Fibroblast of the aortic adventitia (primary cell): ENCODE measurements around the gene TBC1D2. TPM values are rescaled to one million over a fixed set of nuclear protein-coding genes. Genes with fewer than 3 reads are reported as not detected.

Experiments
- DNase-seq: peaks from one replicate; pipeline ENCODE4 v3.0.0-alpha.2; 2010; ENCODE audit warnings: low read depth
- H3K4me3 ChIP-seq: 2 replicates; pipeline ENCODE4 v1.5.1; 2011; ENCODE audit warnings: low read depth, mild to moderate bottlenecking, control low read depth, low read length, moderate library complexity
- total RNA-seq: library from RNA; depleted of rRNA; stranded (reverse); fragments of >200 nt; gene quantifications from 2 replicates; pipeline ENCODE4 v1.2.3, GENCODE V29; 2012; ENCODE audit warnings: low replicate concordance
- TF ChIP-seq, protein P1 (sequence below): IDR thresholded peaks from 2 replicates; pipeline ENCODE4 v1.5.1; 2011; ENCODE audit warnings: mild to moderate bottlenecking, low read length, control low read depth, inconsistent platforms; ENCODE audit not compliant: insufficient read depth

The TBC1D2 gene
- total RNA-seq, 1 donor = 20.7 TPM

DNA sequence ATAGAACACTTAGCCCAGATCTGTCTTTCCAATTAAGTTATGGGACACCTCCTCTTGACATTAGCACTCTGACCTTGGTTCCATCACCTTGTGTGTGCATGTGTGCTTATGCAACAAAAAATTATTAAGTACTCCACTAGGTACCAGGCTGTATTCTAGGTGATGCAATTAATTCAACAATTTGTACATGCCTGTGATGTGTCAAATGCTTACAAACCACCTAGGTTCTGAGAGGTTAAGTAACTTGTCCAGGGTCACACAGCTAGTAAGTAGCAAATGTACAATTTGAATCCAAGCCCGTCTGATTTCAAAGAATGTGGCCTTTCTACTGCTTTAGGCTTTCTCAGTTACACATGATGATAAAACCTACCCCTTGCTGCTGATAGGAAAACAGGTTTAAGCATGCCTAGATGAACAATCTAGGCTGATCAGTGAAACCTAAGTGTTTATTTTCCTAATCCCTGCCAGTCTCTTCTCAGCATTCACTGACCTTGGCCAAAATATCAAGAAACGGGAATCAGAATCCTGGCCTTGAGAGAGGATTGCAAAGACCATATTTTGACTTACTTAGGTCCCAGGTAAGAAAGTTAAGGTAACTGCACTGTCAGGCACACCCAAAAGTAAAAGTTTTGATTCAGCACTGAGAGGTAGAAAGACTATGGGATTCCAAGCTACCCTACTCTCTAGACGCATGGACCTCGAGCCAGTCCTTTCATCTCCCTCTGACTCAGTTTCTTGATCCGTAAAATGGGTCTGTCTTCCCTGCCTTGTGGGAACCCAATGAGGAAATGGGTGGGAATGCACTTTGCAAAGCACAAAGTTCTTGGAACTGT is 1.0 kb downstream of the TBC1D2 start:
- H3K4me3 ChIP-seq = peak overlapping the region; percentile 94
- no peak for DNase-seq
- TF ChIP-seq, protein P1, sequence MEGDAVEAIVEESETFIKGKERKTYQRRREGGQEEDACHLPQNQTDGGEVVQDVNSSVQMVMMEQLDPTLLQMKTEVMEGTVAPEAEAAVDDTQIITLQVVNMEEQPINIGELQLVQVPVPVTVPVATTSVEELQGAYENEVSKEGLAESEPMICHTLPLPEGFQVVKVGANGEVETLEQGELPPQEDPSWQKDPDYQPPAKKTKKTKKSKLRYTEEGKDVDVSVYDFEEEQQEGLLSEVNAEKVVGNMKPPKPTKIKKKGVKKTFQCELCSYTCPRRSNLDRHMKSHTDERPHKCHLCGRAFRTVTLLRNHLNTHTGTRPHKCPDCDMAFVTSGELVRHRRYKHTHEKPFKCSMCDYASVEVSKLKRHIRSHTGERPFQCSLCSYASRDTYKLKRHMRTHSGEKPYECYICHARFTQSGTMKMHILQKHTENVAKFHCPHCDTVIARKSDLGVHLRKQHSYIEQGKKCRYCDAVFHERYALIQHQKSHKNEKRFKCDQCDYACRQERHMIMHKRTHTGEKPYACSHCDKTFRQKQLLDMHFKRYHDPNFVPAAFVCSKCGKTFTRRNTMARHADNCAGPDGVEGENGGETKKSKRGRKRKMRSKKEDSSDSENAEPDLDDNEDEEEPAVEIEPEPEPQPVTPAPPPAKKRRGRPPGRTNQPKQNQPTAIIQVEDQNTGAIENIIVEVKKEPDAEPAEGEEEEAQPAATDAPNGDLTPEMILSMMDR = no peak

DNA sequence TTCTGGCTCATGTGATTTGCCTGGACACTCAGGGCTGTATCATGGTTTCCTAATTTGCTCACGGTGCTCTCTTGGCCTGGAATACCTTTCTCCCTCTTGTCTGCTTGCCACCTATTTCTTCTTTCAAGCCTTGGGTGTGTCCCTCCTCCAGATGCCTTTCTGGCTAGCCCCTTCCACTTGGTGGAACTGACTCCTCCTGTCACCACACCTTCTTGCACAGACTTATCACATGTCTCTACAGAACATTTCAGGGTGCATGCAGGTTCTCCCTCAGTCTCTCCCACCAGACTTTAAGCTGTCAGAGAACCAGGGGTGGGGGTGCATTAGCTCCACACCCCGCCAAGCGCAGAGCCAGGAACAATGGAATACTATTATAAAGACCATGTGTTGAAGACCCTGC is 1.9 kb downstream of the TBC1D2 start:
- DNase-seq = no peak
- TF ChIP-seq, protein P1 = no peak
- peak overlapping the region; percentile 94 for H3K4me3 ChIP-seq

DNA sequence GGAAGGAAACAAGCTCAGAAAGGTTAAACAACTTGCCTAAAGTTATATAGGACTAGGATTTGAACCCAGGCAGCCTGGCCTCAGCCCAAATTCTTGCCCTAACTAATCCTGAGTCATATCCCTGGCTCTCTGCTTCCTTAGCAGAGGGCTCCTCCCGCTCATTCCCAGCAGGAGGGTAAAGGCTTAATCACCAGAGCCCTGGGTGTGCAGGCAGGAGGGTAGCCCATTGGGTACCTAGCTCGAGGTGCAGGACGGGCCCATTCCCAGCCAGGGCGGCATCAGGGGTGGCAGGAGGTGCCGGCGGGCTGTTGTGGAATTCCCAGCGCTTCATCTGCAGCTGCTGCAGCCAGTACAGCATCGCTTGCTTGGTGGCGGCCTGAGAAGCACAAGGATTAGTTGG is 3.9 kb downstream of the TBC1D2 start:
- peak; percentile 63 for DNase-seq

DNA sequence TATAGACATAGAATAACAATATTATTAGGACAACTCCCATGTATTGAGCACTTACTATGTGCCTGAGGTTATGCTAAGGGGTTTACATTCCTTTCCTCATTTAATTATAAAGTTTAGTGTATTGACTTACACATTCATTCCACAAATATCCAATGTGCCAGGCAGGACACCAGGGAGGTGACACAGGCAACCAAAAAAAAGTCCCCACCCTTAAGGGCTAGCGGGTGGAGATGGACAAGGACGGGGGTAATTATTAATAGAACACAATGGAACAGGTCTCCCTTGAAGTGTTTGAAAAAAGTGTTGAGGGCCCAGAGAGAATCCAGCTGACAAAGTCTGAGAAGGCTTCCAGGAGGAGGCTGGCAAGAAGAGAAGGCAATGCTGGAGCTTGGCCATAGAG is 5.7 kb downstream of the TBC1D2 start:
- TF ChIP-seq, protein P1 = no peak
- DNase-seq = no peak

More for the DNA sequence above, 3.9 kb downstream of the TBC1D2 start:
- TF ChIP-seq, protein P1 = no peak
- H3K4me3 ChIP-seq = no peak overlapping the region

DNA sequence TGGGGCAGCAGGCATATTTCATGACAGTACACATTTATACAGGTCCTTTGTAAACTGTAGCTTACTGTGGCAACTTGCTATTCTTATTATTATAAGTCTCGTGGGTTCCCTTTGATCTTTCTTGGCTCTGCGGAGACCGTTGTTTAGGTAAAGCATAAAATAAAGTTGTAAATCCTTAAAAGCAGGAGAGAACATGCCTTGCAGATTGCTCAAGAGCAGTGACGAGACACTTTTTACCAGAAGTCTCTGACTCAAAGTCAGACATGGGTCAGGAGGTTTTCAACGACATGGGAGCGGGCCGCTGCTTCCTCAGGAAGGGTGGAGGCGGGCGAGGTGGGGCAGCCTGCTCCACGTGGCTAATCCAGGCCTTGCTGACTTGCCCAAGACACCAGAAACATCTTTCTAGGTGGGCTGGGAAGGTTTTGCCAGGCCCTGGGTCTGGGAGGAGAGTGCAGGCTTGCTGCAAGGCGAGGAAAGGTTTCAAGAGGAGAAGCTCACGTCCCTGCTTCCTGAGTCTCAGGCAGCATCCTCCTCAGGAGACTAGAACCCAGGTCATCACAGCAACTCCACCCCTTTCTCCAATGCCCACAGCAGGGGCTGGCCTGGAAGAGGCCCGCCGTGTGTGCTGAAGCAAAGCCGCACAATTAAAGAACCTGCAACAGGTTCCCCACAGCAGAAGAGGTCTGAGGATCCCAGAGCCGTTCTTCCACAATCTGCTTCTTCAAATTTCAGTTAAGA is 6.5 kb downstream of the TBC1D2 start:
- DNase-seq = peak; percentile 87
- TF ChIP-seq, protein P1 = no peak
- no peak overlapping the region for H3K4me3 ChIP-seq

More for the DNA sequence above, 5.7 kb downstream of the TBC1D2 start:
- no peak overlapping the region for H3K4me3 ChIP-seq

DNA sequence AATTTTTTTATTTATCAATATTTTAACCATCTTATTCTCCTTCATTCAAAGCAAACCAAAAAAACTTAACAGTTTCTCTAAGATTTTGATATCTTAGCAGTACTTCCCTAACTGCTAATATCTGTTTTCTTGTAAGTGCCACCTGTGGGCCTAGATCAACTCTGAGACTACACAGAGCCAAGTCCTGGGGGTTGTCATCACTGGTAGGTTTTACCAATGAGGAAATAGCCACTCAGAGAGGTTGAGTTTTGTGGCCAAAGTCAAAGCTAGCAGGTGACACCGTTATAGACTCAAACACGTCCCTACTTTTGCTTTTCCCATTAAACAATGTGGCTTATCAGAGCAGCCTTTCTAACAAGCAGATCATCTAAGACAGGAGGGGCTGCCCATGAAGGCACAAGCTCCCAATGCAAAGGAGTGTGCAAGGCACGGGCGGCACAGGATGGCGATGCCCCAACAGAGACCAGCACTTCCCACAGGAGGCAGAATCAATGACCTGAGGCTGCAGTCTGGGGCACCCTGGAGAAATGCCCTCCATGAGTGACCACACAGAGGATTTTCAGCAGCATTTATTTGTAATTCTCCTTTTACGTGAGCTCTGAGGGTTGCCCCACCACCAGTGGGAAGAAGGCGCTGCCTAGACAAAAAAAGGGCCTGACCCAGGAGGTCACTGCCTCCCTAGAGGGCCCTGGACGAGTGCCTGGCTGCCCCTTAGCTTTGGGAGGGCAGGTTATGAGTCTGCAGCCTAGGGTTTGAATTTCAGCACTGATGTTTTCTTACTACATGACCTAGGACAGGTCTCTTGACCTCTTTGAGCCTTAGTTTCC is 7.4 kb downstream of the TBC1D2 start:
- no peak overlapping the region for H3K4me3 ChIP-seq
- no peak for DNase-seq
- TF ChIP-seq, protein P1 = no peak
